CD8-positive, alpha-beta memory T cell (primary cell): ENCODE results near the gene GLI2. TPM values are rescaled to one million over a fixed set of nuclear protein-coding genes. Genes with fewer than 3 reads are reported as not detected.

ENCODE experiments used
- CTCF ChIA-PET: fragments of 350-600 bp; sonication (Branson Sonifier 250); formaldehyde crosslinking; loops from one replicate; lab custom pipeline; 2021; ENCODE audit warnings: antibody characterized with exemption; lab: Charles Lee
- POLR2A ChIA-PET: fragments of 350-600 bp; sonication (Branson Sonifier 250); formaldehyde crosslinking; loops from one replicate; lab custom pipeline; 2021; ENCODE audit warnings: antibody characterized with exemption; lab: Charles Lee
- DNase-seq, 5 donors: peaks; one replicate each; pipeline versions ENCODE4 v3.0.0 to v3.0.0-alpha.2; 2020 to 2022; ENCODE audit warnings: mixed read lengths in 1 of 5
- H3K27ac ChIP-seq: one replicate; pipeline ENCODE4 v1.7.0; 2013; ENCODE audit warnings: low read depth, mild to moderate bottlenecking, low read length, moderate library complexity
- H3K27me3 ChIP-seq: 2 replicates; pipeline ENCODE4 v1.7.0; 2013; ENCODE audit warnings: low read length, mild to moderate bottlenecking; ENCODE audit not compliant: insufficient read depth, poor library complexity, severe bottlenecking
- H3K36me3 ChIP-seq: 2 replicates; pipeline ENCODE4 v1.7.0; 2013; ENCODE audit warnings: mild to moderate bottlenecking, low read length, moderate library complexity; ENCODE audit not compliant: insufficient read depth
- H3K4me1 ChIP-seq: 2 replicates; pipeline ENCODE4 v1.7.0; 2013; ENCODE audit warnings: mild to moderate bottlenecking, low read length, moderate library complexity; ENCODE audit not compliant: insufficient read depth
- H3K4me3 ChIP-seq: 2 replicates; pipeline ENCODE4 v1.7.0; 2013; ENCODE audit warnings: mild to moderate bottlenecking, low read length
- H3K9me3 ChIP-seq: 2 replicates; pipeline ENCODE4 v1.7.0; 2013; ENCODE audit warnings: mild to moderate bottlenecking, low read length
- H3K27ac Mint-ChIP-seq, 8 donors: one replicate each; pipeline ENCODE4 v1.8.0; 2020 to 2021; ENCODE audit warnings: mixed read lengths in 8 of 8, mild to moderate bottlenecking in 6 of 8, inconsistent platforms in 3 of 8, moderate library complexity in 3 of 8
- H3K27me3 Mint-ChIP-seq, 2 donors: one replicate each; pipeline ENCODE4 v1.8.0; 2020 to 2021; ENCODE audit warnings: mixed read lengths in 2 of 2, mild to moderate bottlenecking in 1 of 2, moderate library complexity in 1 of 2
- H3K36me3 Mint-ChIP-seq, 3 donors: one replicate each; pipeline ENCODE4 v1.8.0; 2020 to 2021; ENCODE audit warnings: mixed read lengths in 3 of 3, inconsistent platforms in 1 of 3, mild to moderate bottlenecking in 1 of 3
- H3K4me1 Mint-ChIP-seq, 3 donors: one replicate each; pipeline ENCODE4 v1.8.0; 2020 to 2021; ENCODE audit warnings: mixed read lengths in 3 of 3, inconsistent platforms in 1 of 3, mild to moderate bottlenecking in 1 of 3
- H3K4me3 Mint-ChIP-seq, 7 donors: one replicate each; pipeline ENCODE4 v1.8.0; 2020 to 2021; ENCODE audit warnings: mixed read lengths in 7 of 7, mild to moderate bottlenecking in 6 of 7, moderate library complexity in 4 of 7, inconsistent platforms in 2 of 7
- H3K9me3 Mint-ChIP-seq, 5 donors: one replicate each; pipeline ENCODE4 v1.8.0; 2020 to 2022; ENCODE audit warnings: mixed read lengths in 5 of 5, mild to moderate bottlenecking in 3 of 5, moderate library complexity in 2 of 5, inconsistent platforms in 1 of 5
- polyA plus RNA-seq: library from polyadenylated mRNA; unstranded; fragments of 300-500 nt; fragmentation: Illumina TruSeq; gene quantifications from one replicate; pipeline ENCODE4 v1.2.3, GENCODE V29; 2021
- total RNA-seq, 2 experiments: library from RNA; stranded (reverse); gene quantifications; one replicate each; pipeline ENCODE4 v1.2.3, GENCODE V29; 2021

The GLI2 gene
- total and polyA plus RNA-seq, 3 experiments from 2014 or later, result not detected

DNA sequence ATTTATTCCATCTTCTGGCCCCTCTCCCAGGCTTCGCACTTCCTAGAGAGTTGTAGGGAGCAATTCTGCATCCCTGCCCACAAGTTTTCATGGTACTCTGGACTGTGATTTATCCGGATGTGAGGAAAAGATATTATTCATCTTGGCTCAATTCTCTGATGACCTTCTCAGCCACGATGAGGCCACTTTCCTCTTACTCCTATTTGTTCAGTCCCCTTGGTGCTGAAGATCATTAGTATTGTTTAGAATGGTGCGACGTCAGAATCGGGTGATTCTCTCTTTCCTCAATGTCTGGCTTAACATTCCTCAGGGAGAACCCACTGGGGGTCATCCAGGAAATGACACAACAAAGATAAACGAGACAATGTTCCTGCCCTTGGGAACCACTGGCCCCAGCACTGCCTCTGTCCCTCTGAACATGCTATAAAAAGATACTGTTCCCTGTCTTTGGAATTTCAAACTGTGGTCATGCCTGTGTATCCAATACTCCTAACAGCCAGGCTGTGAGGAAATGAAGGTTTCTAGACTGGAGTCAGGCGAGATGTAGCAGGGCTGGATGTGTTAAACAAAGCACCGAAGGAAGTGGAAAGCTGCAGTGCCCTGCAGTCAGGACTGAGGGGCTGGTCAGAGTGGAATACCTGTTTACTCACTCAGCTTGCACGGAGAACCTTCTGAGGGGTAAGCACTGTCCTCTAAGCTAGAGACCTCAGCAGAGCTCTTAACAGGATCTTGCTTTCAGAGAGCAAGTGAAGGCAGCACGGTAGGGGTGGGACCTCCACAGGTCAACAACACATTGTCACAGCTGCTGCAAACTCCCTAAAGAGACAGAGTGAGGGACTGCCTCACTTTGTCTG is 12.9 kb upstream of the GLI2 start:
- H3K4me1 Mint-ChIP-seq, result no peaks in the 10 kb centered on the region
- CTCF ChIA-PET, result no interaction called here
- POLR2A ChIA-PET, result no interaction called here

GRCh38 chr2:120726245-120726644 is 9.4 kb upstream of the GLI2 start:
- no peak overlapping the region for H3K27ac ChIP-seq
- H3K9me3 Mint-ChIP-seq, result peaks cover 0 to 6% (median 4%) of the 10 kb centered on the region in 5 donors
- H3K27me3 Mint-ChIP-seq, result peaks cover 0 to 13% of the 10 kb centered on the region in 2 donors
- H3K4me1 ChIP-seq, result no peaks in the 10 kb centered on the region
- no peak overlapping the region for H3K27ac Mint-ChIP-seq
- H3K4me3 ChIP-seq, result no peak overlapping the region
- no peaks in the 10 kb centered on the region for H3K9me3 ChIP-seq
- H3K36me3 Mint-ChIP-seq, result no peaks in the 10 kb centered on the region
- DNase-seq, result no peak
- H3K36me3 ChIP-seq, result no peaks in the 10 kb centered on the region
- H3K4me1 Mint-ChIP-seq, result no peaks in the 10 kb centered on the region
- no peaks in the 10 kb centered on the region for H3K27me3 ChIP-seq
- no peak overlapping the region for H3K4me3 Mint-ChIP-seq
- CTCF ChIA-PET, result no interaction called here
- POLR2A ChIA-PET, result no interaction called here

More for the DNA sequence above, 12.9 kb upstream of the GLI2 start:
- H3K27me3 Mint-ChIP-seq, result peaks cover 0 to 12% of the 10 kb centered on the region in 2 donors
- Histone ChIP-seq H3K36me3 (no peaks in the 10 kb centered on the region), H3K27me3 (no peaks in the 10 kb centered on the region), H3K4me1 (no peaks in the 10 kb centered on the region), H3K27ac (no peak overlapping the region), H3K9me3 (no peaks in the 10 kb centered on the region), H3K4me3 (no peak overlapping the region)
- H3K4me3 Mint-ChIP-seq, result no peak overlapping the region
- H3K27ac Mint-ChIP-seq, result peak overlapping the region in 2 of 8 donors; percentile 17 to 88
- DNase-seq, result peak in 1 of 5 donors; percentile 1
- peaks cover 0 to 6% (median 2%) of the 10 kb centered on the region in 5 donors for H3K9me3 Mint-ChIP-seq
- no peaks in the 10 kb centered on the region for H3K36me3 Mint-ChIP-seq

DNA sequence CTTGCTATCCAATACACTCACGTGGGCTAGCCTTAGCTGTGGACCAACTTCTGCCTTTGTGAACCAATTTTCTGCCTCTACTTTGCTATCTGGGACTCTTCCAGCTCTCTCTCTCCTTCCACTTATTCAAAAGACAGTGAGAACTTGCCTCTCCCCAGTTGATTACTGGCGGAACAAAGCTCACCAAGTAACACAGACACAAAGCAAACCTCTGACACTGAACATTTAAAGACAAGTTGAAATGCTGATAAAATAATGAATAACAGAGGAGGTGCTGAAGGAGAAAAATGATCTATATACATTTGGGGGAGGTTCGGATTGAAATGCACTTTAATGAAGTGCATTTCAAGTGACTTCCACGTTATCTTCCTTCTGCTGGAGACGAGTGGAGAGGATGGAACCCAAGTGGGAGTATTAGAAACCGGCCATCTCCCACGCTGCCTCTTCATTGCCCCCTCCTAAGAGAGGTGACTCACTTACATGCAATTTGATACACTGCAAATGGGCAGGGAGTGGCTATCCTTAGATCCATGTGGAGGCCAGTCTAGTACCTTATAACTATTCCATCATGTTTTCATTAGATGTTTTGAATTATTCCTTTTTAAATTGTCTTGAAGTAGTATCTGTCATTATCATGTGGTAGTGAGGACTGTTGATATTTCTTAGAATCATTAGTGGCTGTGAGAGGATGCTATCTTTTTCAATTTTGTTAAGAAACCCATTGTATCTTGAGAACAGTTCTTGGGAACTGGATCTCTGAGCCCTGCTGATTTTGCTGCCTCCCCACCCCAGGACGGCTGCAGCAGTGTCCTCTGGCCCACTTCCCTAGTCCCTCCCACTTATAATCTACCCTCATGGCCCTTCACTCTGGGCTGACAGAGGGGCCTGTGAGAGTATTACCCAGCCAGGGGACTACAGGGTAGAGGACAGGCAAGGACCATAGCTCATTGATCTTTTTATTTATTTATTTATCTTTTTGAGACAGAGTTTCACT is 6.0 kb upstream of the GLI2 start:
- peaks cover 0 to 6% (median 2%) of the 10 kb centered on the region in 5 donors for H3K9me3 Mint-ChIP-seq
- no peaks in the 10 kb centered on the region for H3K36me3 Mint-ChIP-seq
- POLR2A ChIA-PET, result no interaction called here

GRCh38 chr2:120731175-120731574 is 4.5 kb upstream of the GLI2 start:
- H3K4me3 ChIP-seq, result no peak overlapping the region
- no peaks in the 10 kb centered on the region for H3K4me1 ChIP-seq
- no peaks in the 10 kb centered on the region for H3K36me3 Mint-ChIP-seq
- no peaks in the 10 kb centered on the region for H3K9me3 ChIP-seq
- no peak overlapping the region for H3K27ac Mint-ChIP-seq
- ChIA-PET POLR2A (no interaction called here), CTCF (no interaction called here)
- peaks cover 0 to 5% (median 0%) of the 10 kb centered on the region in 5 donors for H3K9me3 Mint-ChIP-seq
- no peak overlapping the region for H3K4me3 Mint-ChIP-seq
- H3K4me1 Mint-ChIP-seq, result no peaks in the 10 kb centered on the region
- no peak for DNase-seq
- H3K27me3 ChIP-seq, result no peaks in the 10 kb centered on the region
- H3K36me3 ChIP-seq, result no peaks in the 10 kb centered on the region
- peaks cover 18 to 29% of the 10 kb centered on the region in 2 donors for H3K27me3 Mint-ChIP-seq
- H3K27ac ChIP-seq, result no peak overlapping the region

More for the DNA sequence above, 6.0 kb upstream of the GLI2 start:
- Histone ChIP-seq H3K4me3 (no peak overlapping the region), H3K4me1 (no peaks in the 10 kb centered on the region), H3K27me3 (no peaks in the 10 kb centered on the region), H3K9me3 (no peaks in the 10 kb centered on the region), H3K27ac (no peak overlapping the region), H3K36me3 (no peaks in the 10 kb centered on the region)
- Mint-ChIP-seq H3K27me3 (peaks cover 14 to 25% of the 10 kb centered on the region in 2 donors), H3K27ac (no peak overlapping the region), H3K4me3 (no peak overlapping the region), H3K4me1 (no peaks in the 10 kb centered on the region)
- CTCF ChIA-PET, result no interaction called here
- DNase-seq, result no peak

GRCh38 chr2:120732506-120733237 is 3.0 kb upstream of the GLI2 start:
- H3K4me1 Mint-ChIP-seq, result peaks cover 0 to 4% (median 0%) of the 10 kb centered on the region in 3 donors
- DNase-seq, result no peak
- H3K27ac ChIP-seq, result no peak overlapping the region
- H3K27me3 Mint-ChIP-seq, result peaks cover 25 to 41% of the 10 kb centered on the region in 2 donors
- no peak overlapping the region for H3K4me3 ChIP-seq
- peaks cover 0 to 2% (median 0%) of the 10 kb centered on the region in 5 donors for H3K9me3 Mint-ChIP-seq
- H3K4me3 Mint-ChIP-seq, result no peak overlapping the region
- no peak overlapping the region for H3K27ac Mint-ChIP-seq
- no peaks in the 10 kb centered on the region for H3K27me3 ChIP-seq
- H3K36me3 ChIP-seq, result no peaks in the 10 kb centered on the region
- H3K4me1 ChIP-seq, result no peaks in the 10 kb centered on the region
- POLR2A ChIA-PET, result no interaction called here
- no peaks in the 10 kb centered on the region for H3K9me3 ChIP-seq
- H3K36me3 Mint-ChIP-seq, result no peaks in the 10 kb centered on the region
- CTCF ChIA-PET, result no interaction called here

GRCh38 chr2:120733238-120733932 is 2.3 kb upstream of the GLI2 start:
- Mint-ChIP-seq H3K36me3 (no peaks in the 10 kb centered on the region), H3K27ac (no peak overlapping the region), H3K4me3 (no peak overlapping the region), H3K4me1 (peaks cover 0 to 4% (median 0%) of the 10 kb centered on the region in 3 donors), H3K27me3 (peaks cover 32 to 48% of the 10 kb centered on the region in 2 donors), H3K9me3 (peaks cover 0 to 2% (median 0%) of the 10 kb centered on the region in 5 donors)
- POLR2A ChIA-PET, result no interaction called here
- no peak overlapping the region for H3K4me3 ChIP-seq
- H3K27ac ChIP-seq, result no peak overlapping the region
- no peaks in the 10 kb centered on the region for H3K9me3 ChIP-seq
- CTCF ChIA-PET, result no interaction called here
- no peak for DNase-seq
- H3K4me1 ChIP-seq, result no peaks in the 10 kb centered on the region
- H3K36me3 ChIP-seq, result no peaks in the 10 kb centered on the region
- no peaks in the 10 kb centered on the region for H3K27me3 ChIP-seq

GRCh38 chr2:120734930-120735651 is 577 bp upstream of the GLI2 start:
- DNase-seq, result no peak
- POLR2A ChIA-PET, result no interaction called here
- H3K36me3 Mint-ChIP-seq, result no peaks in the 10 kb centered on the region
- Histone ChIP-seq H3K36me3 (no peaks in the 10 kb centered on the region), H3K9me3 (no peaks in the 10 kb centered on the region), H3K27me3 (no peaks in the 10 kb centered on the region), H3K4me3 (no peak overlapping the region), H3K27ac (no peak overlapping the region), H3K4me1 (no peaks in the 10 kb centered on the region)
- H3K27me3 Mint-ChIP-seq, result peaks cover 39 to 60% of the 10 kb centered on the region in 2 donors
- H3K4me3 Mint-ChIP-seq, result no peak overlapping the region
- no peak overlapping the region for H3K27ac Mint-ChIP-seq
- H3K4me1 Mint-ChIP-seq, result peaks cover 0 to 4% (median 0%) of the 10 kb centered on the region in 3 donors
- CTCF ChIA-PET, result no interaction called here
- peaks cover 0 to 2% (median 0%) of the 10 kb centered on the region in 5 donors for H3K9me3 Mint-ChIP-seq
